ENCODE data around the gene SCLT1. TPM values are rescaled to one million over a fixed set of nuclear protein-coding genes. Genes with fewer than 3 reads are reported as not detected.
A peak's percentile ranks its signal among the peaks of the same experiment; 100 is the strongest.

Gene SCLT1
- total RNA-seq, 1 experiment from 2014 or later: 11.3 TPM

GRCh38 chr4:129014566-129015509, 78.5 kb downstream of the SCLT1 start:
- H3K4ac ChIP-seq (ENCODE audit: low read depth, low read length): no peak overlapping the region
- no peaks in the 10 kb centered on the region for H3K9me3 ChIP-seq (ENCODE audit: control insufficient read depth, low read depth, low read length)
- H3K18ac ChIP-seq (ENCODE audit: insufficient read length, low read depth, low read length): no peak overlapping the region
- no peak overlapping the region for H2AK5ac ChIP-seq (ENCODE audit: insufficient read length, low read length)
- no peaks in the 10 kb centered on the region for H3K79me2 ChIP-seq (ENCODE audit: insufficient read depth, low read length)
- H2BK5ac ChIP-seq (ENCODE audit: insufficient read length, low read length): no peak overlapping the region
- H3K4me1 Mint-ChIP-seq: no peaks in the 10 kb centered on the region
- H2BK12ac ChIP-seq (ENCODE audit: insufficient read length, low read depth, low read length): no peak overlapping the region
- no peaks in the 10 kb centered on the region for H3K23me2 ChIP-seq (ENCODE audit: insufficient read length, low read depth, low read length, poor library complexity, severe bottlenecking)
- no peaks in the 10 kb centered on the region for H3K4me1 ChIP-seq (ENCODE audit: insufficient read depth, low read length)
- peaks cover 56 to 68% of the 10 kb centered on the region in 2 experiments for H3K9me3 Mint-ChIP-seq
- H4K8ac ChIP-seq (replicated peaks; ENCODE audit: insufficient read length, low read depth, low read length): no peak overlapping the region
- no peak overlapping the region for H4K5ac ChIP-seq (ENCODE audit: insufficient read length, low read depth, low read length)
- no peak overlapping the region for H3K14ac ChIP-seq (ENCODE audit: insufficient read depth, low read length)
- H4K20me1 ChIP-seq (ENCODE audit: control insufficient read depth, insufficient read depth, insufficient read length): no peaks in the 10 kb centered on the region
- no peak for DNase-seq
- no peak overlapping the region for H2AFZ ChIP-seq (ENCODE audit: low read length)
- no peak overlapping the region for H3K27ac ChIP-seq (ENCODE audit: insufficient read length, low read depth, low read length)
- H3K4me3 Mint-ChIP-seq: no peak overlapping the region
- no peak overlapping the region for H4K91ac ChIP-seq (ENCODE audit: insufficient read length, low read depth, low read length)
- peaks cover 45 to 72% (median 61%) of the 10 kb centered on the region in 3 experiments for H3K36me3 Mint-ChIP-seq (ENCODE audit: insufficient read depth in 1 of 3, low read depth in 3 of 3)
- H3K79me1 ChIP-seq (ENCODE audit: insufficient read depth, low read depth, low read length, poor library complexity, severe bottlenecking): no peaks in the 10 kb centered on the region
- no peak overlapping the region for H3K9ac ChIP-seq (ENCODE audit: extremely low read depth, insufficient read length, low read length)
- no peak overlapping the region for H3K23ac ChIP-seq (ENCODE audit: insufficient read length, low read depth, low read length)
- no peak overlapping the region for H3K56ac ChIP-seq (ENCODE audit: insufficient read length, low read depth, low read length)
- no peak overlapping the region for H2BK15ac ChIP-seq (ENCODE audit: low read depth, low read length)
- no peak for TF ChIP-seq CTCF (conservative IDR thresholded peaks at IDR 0.05)
- H3K4me2 ChIP-seq (ENCODE audit: insufficient read depth, insufficient read length, low read length): no peak overlapping the region
- no peak overlapping the region for H2BK20ac ChIP-seq (ENCODE audit: low read depth, low read length, poor library complexity, severe bottlenecking)
- H3K27me3 ChIP-seq (ENCODE audit: insufficient read depth, low read length): no peaks in the 10 kb centered on the region
- peaks cover 2% of the 10 kb centered on the region for H3K27me3 Mint-ChIP-seq (ENCODE audit: low read depth)
- no peak overlapping the region for H3T11ph ChIP-seq (ENCODE audit: low read length)
- H2BK120ac ChIP-seq (ENCODE audit: low read depth, low read length, poor library complexity, severe bottlenecking): no peak overlapping the region
- H3K27ac Mint-ChIP-seq: 0 out of 7 replicates have a peak overlapping the region, but pooled peaks of 1 of the 3 experiments have one; percentile 14
- WGBS (ENCODE audit: extremely low coverage, insufficient read length, low lambda C conversion rate): no CpG with 5 or more reads among the region's 5 CpGs
